Measurements from ENCODE around the gene SLC23A3. TPM values are rescaled to one million over a fixed set of nuclear protein-coding genes. Genes with fewer than 3 reads are reported as not detected.

SLC23A3 gene
- total RNA-seq, 1 experiment from 2014 or later, result 0.59 TPM

- no peak for TF ChIP-seq ZNF425 (CRISPR knock-in tag; conservative IDR thresholded peaks at IDR 0.05)
- TF ChIP-seq, protein P1, sequence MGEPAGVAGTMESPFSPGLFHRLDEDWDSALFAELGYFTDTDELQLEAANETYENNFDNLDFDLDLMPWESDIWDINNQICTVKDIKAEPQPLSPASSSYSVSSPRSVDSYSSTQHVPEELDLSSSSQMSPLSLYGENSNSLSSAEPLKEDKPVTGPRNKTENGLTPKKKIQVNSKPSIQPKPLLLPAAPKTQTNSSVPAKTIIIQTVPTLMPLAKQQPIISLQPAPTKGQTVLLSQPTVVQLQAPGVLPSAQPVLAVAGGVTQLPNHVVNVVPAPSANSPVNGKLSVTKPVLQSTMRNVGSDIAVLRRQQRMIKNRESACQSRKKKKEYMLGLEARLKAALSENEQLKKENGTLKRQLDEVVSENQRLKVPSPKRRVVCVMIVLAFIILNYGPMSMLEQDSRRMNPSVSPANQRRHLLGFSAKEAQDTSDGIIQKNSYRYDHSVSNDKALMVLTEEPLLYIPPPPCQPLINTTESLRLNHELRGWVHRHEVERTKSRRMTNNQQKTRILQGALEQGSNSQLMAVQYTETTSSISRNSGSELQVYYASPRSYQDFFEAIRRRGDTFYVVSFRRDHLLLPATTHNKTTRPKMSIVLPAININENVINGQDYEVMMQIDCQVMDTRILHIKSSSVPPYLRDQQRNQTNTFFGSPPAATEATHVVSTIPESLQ (CRISPR knock-in tag; IDR thresholded peaks at IDR 0.05), result no peak
- no peak for TF ChIP-seq ZNF138 (CRISPR knock-in tag; conservative IDR thresholded peaks at IDR 0.05)
- TF ChIP-seq NR3C1 (CRISPR knock-in tag; conservative IDR thresholded peaks at IDR 0.05; ENCODE audit: low read depth), result no peak
Measured at GRCh38 chr2:219209236-219210195, 39.7 kb upstream of the SLC23A3 start (continued).

DNA sequence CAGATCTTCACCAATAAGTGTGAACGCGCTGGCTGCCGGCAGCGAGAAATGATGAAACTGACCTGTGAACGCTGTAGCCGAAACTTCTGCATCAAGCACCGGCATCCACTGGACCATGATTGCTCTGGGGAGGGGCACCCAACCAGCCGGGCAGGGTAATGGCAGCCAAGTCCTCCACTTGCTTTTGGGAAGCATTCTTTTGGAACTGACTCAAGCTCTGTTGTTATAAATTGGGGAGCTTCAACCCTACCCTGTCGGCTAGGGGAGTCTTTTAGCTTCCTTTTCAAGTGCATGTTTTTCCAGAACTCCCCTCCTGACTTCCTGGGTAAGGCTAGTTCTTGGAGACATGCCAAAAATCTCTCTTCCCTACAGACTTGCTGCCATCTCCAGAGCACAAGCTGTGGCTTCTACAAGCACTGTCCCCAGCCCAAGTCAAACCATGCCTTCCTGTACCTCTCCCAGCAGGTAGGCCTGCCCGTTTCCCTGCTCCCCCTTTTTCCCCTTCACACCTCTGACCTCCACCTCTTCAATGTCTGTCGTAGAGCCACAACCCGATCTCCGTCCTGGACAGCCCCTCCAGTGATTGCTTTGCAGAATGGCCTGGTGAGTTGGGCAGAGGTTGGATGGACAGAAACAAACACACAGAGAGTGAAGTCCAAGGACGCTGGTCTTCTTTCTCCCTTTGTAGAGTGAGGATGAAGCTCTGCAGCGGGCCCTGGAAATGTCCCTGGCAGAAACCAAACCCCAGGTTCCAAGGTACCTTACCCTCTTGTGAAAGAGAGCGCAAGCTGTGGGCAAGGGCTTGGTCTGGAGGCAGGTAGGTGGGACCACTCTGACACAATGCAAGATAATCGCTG is 38.3 kb upstream of the SLC23A3 start:
- ATAC-seq, result no peak
- peak overlapping the region; percentile 88; the same call in 1 of the 2 replicates for H3K27ac Mint-ChIP-seq
- H3K9me3 Mint-ChIP-seq, result peaks cover 5% of the 10 kb centered on the region
- peaks cover 42% of the 10 kb centered on the region for H3K36me3 Mint-ChIP-seq
- no peak for DNase-seq (ENCODE audit: low spot score)
- peak overlapping the region; percentile 74 for H3K4me3 Mint-ChIP-seq
- ChIA-PET POLR2A (no interaction called here), CTCF (no interaction called here)
- peaks cover 11% of the 10 kb centered on the region for H3K27me3 Mint-ChIP-seq (ENCODE audit: low read depth)
- TF ChIP-seq GABPB1 (CRISPR knock-in tag; IDR thresholded peaks at IDR 0.05), result peak; percentile 56
- no peak for TF ChIP-seq RELA (CRISPR knock-in tag; IDR thresholded peaks at IDR 0.05; ENCODE audit: borderline replicate concordance)
- TF ChIP-seq FOXJ3 (CRISPR knock-in tag; IDR thresholded peaks at IDR 0.05; ENCODE audit: borderline replicate concordance), result no peak
- TF ChIP-seq NFE2L1 (CRISPR knock-in tag; IDR thresholded peaks at IDR 0.05), result no peak
- H3K4me1 Mint-ChIP-seq, result peaks cover 6% of the 10 kb centered on the region

DNA sequence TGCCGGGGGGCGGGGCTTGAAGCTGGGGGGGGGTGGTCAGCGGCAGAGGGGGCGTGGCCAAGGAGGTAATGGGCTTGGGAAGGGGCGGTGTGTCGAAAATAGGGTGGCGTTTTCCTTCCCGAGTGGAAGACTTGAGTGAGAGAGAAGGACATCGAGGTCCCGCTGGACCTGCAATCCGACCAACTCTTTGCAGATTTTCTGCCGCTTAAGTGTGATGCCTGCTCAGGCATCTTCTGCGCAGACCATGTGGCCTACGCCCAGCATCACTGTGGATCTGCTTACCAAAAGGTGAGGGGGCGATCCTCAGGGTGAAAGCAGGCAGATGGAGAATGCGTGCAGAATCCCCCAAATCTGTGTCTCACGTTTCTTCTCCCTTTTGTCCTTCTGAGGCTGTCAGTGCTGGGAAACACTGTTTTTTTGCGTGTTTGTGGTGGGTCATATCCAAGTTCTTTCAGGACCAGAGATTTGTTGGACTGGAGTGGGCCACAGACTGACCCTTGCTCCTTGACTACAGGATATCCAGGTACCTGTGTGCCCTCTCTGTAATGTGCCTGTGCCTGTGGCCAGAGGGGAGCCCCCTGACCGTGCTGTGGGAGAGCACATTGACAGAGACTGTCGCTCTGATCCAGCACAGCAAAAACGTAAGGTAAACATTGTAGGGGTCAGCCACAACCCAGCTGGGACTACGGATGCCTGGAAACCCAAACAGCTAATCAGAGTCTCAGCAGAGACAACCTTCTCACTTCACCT is 37.5 kb upstream of the SLC23A3 start:
- Mint-ChIP-seq H3K27me3 (ENCODE audit: low read depth) (peaks cover 15% of the 10 kb centered on the region), H3K4me1 (peaks cover 6% of the 10 kb centered on the region), H3K36me3 (peaks cover 36% of the 10 kb centered on the region), H3K9me3 (peaks cover 5% of the 10 kb centered on the region), H3K4me3 (peak overlapping the region; percentile 74), H3K27ac (peak overlapping the region; percentile 88)
- ChIA-PET POLR2A (interaction anchor here (1.3 to 2.0 kb wide), 4 partner anchors 11 to 45 kb away, joined by 6 to 16 read pairs (median 8); partner anchors contain the start of genes ABCB6, CNPPD1 and TUBA4B), CTCF (interaction anchor here (0.8 to 2.0 kb wide), 9 partner anchors 10 to 195 kb away, joined by 3 to 11 read pairs (median 7); partner anchors contain the start of genes CNPPD1, GLB1L and STK16)
- ATAC-seq (peak; percentile 6), DNase-seq (ENCODE audit: low spot score) (no peak)
- TF ChIP-seq ZNF263 (CRISPR knock-in tag; IDR thresholded peaks at IDR 0.05; ENCODE audit: low read depth) (no peak), CDX4 (CRISPR knock-in tag; IDR thresholded peaks at IDR 0.05; ENCODE audit: borderline replicate concordance) (no peak), JAZF1 (CRISPR knock-in tag; IDR thresholded peaks at IDR 0.05) (no peak), GTF2I (CRISPR knock-in tag; conservative IDR thresholded peaks at IDR 0.05) (no peak), FOXJ3 (CRISPR knock-in tag; IDR thresholded peaks at IDR 0.05; ENCODE audit: borderline replicate concordance) (no peak), HMGXB4 (CRISPR knock-in tag; IDR thresholded peaks at IDR 0.05) (no peak), NFATC4 (CRISPR knock-in tag; IDR thresholded peaks at IDR 0.05) (no peak), USF1 (CRISPR knock-in tag; IDR thresholded peaks at IDR 0.05) (no peak), SP1 (CRISPR knock-in tag; conservative IDR thresholded peaks at IDR 0.05) (no peak), JUN (CRISPR knock-in tag; IDR thresholded peaks at IDR 0.05) (no peak)
- TF ChIP-seq, protein P2, sequence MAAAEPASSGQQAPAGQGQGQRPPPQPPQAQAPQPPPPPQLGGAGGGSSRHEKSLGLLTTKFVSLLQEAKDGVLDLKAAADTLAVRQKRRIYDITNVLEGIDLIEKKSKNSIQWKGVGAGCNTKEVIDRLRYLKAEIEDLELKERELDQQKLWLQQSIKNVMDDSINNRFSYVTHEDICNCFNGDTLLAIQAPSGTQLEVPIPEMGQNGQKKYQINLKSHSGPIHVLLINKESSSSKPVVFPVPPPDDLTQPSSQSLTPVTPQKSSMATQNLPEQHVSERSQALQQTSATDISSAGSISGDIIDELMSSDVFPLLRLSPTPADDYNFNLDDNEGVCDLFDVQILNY (CRISPR knock-in tag; IDR thresholded peaks at IDR 0.05), result no peak
